AG10803 (cell line): Measurements from ENCODE around the gene RAD23A.

Experiments
- DNase-seq: peaks from one replicate; pipeline ENCODE4 v3.0.0; 2010; ENCODE audit warnings: low read depth
- H3K4me3 ChIP-seq: 2 replicates; pipeline ENCODE4 v1.5.1; 2011; ENCODE audit warnings: mild to moderate bottlenecking, low read length, control low read depth
- TF ChIP-seq, protein P1 (sequence below): conservative IDR thresholded peaks from 2 replicates; pipeline ENCODE4 v1.5.1; 2011; ENCODE audit warnings: mild to moderate bottlenecking, low read length, control low read depth, inconsistent platforms

Gene RAD23A

GRCh38 chr19:12938779-12939601 lies 6.7 kb upstream of the RAD23A start:
- TF ChIP-seq, protein P1, sequence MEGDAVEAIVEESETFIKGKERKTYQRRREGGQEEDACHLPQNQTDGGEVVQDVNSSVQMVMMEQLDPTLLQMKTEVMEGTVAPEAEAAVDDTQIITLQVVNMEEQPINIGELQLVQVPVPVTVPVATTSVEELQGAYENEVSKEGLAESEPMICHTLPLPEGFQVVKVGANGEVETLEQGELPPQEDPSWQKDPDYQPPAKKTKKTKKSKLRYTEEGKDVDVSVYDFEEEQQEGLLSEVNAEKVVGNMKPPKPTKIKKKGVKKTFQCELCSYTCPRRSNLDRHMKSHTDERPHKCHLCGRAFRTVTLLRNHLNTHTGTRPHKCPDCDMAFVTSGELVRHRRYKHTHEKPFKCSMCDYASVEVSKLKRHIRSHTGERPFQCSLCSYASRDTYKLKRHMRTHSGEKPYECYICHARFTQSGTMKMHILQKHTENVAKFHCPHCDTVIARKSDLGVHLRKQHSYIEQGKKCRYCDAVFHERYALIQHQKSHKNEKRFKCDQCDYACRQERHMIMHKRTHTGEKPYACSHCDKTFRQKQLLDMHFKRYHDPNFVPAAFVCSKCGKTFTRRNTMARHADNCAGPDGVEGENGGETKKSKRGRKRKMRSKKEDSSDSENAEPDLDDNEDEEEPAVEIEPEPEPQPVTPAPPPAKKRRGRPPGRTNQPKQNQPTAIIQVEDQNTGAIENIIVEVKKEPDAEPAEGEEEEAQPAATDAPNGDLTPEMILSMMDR = peak; percentile 36
- peak; percentile 49 for DNase-seq
- H3K4me3 ChIP-seq = peak overlapping the region; percentile 96

GRCh38 chr19:12939975-12940423 lies 5.7 kb upstream of the RAD23A start:
- peak overlapping the region; percentile 96 for H3K4me3 ChIP-seq
- TF ChIP-seq, protein P1 = no peak
- DNase-seq = no peak

GRCh38 chr19:12940897-12941296 lies 4.8 kb upstream of the RAD23A start:
- TF ChIP-seq, protein P1 = no peak
- H3K4me3 ChIP-seq = peak overlapping the region; percentile 96
- DNase-seq = no peak

GRCh38 chr19:12943437-12944044 lies 2.1 kb upstream of the RAD23A start:
- no peak overlapping the region for H3K4me3 ChIP-seq
- no peak for DNase-seq
- TF ChIP-seq, protein P1 = no peak

GRCh38 chr19:12944104-12944674 lies 1.5 kb upstream of the RAD23A start:
- TF ChIP-seq, protein P1 = no peak
- DNase-seq = no peak
- H3K4me3 ChIP-seq = no peak overlapping the region

DNA sequence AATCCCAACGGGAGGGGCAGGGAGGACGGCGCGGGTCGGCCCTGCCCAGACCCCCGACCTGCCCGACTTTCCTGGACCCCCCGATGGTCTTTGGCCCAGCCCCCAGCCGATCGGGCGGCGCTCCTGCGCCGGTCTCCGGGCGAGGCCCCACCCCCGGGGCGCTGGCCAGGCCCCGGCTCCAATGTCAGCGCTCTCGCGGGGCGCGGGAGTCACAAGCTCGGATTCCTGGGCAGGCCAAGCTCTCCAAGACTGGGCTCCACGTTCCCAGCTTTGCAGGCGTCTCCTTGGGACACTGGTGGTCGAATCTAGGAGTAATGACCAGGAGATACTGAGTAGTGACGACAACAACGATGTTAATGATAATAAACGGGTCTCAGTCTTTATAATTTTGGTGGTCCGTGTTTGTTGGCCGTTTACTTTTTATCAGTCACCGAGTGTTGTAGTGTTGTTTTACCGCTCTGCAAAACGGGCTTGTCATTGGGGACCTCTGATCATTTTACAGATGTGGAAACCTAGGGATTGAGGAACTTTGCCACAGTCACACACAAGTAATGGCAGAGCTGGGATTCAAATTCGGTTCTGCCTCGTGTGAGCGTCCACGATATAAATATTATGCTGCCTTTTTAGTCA lies 545 bp downstream of the RAD23A start:
- TF ChIP-seq, protein P1 = no peak
- peak; percentile 80 for DNase-seq
- peak overlapping the region; percentile 88 for H3K4me3 ChIP-seq
